NK-92 treated with Interleukin-12 subunit alpha and Interleukin-12 subunit beta, amount 100 ng/mL, for 24 hours (cell line): ENCODE results near the gene MGLL.

Experiments
- DNase-seq: peaks from one replicate; lab custom pipeline; 2025; lab: John Stamatoyannopoulos, UW

The MGLL gene

GRCh38 chr3:127822041-127822681, at the start of gene MGLL:
Gene MGLL, minus strand, starts transcription at chr3:127822515. Its CDS starts 197 bp downstream, at chr3:127822318.
- DNase-seq: no peak

- DNase-seq: no peak
Measured at GRCh38 chr3:127870156-127870555, 47.8 kb upstream of the MGLL start.

- no peak for DNase-seq
Measured at GRCh38 chr3:127867986-127868385, 45.7 kb upstream of the MGLL start.

GRCh38 chr3:127867412-127867811, 45.1 kb upstream of the MGLL start:
- no peak for DNase-seq

GRCh38 chr3:127865941-127866340, 43.6 kb upstream of the MGLL start:
- DNase-seq: peak; percentile 6

GRCh38 chr3:127860211-127860696, 37.9 kb upstream of the MGLL start:
- no peak for DNase-seq

GRCh38 chr3:127859730-127860129, 37.4 kb upstream of the MGLL start:
- DNase-seq: no peak

GRCh38 chr3:127858937-127859336, 36.6 kb upstream of the MGLL start:
- DNase-seq: no peak

- no peak for DNase-seq
Measured at GRCh38 chr3:127858521-127858920, 36.2 kb upstream of the MGLL start.

- no peak for DNase-seq
Measured at GRCh38 chr3:127857333-127857732, 35.0 kb upstream of the MGLL start.

GRCh38 chr3:127856801-127857200, 34.5 kb upstream of the MGLL start:
- DNase-seq: no peak

- no peak for DNase-seq
Measured at GRCh38 chr3:127855246-127855645, 32.9 kb upstream of the MGLL start.

- DNase-seq: no peak
Measured at GRCh38 chr3:127853681-127854080, 31.4 kb upstream of the MGLL start.

GRCh38 chr3:127851899-127852298, 29.6 kb upstream of the MGLL start:
- no peak for DNase-seq

GRCh38 chr3:127849368-127849767, 27.1 kb upstream of the MGLL start:
- no peak for DNase-seq

GRCh38 chr3:127848131-127849129, 26.1 kb upstream of the MGLL start:
- DNase-seq: no peak

- no peak for DNase-seq
Measured at GRCh38 chr3:127847236-127847720, 25.0 kb upstream of the MGLL start.

- DNase-seq: no peak
Measured at GRCh38 chr3:127846576-127846975, 24.3 kb upstream of the MGLL start.

- DNase-seq: no peak
Measured at GRCh38 chr3:127844326-127844942, 22.1 kb upstream of the MGLL start.

- DNase-seq: no peak
Measured at GRCh38 chr3:127840671-127841070, 18.4 kb upstream of the MGLL start.

GRCh38 chr3:127839099-127839498, 16.8 kb upstream of the MGLL start:
- no peak for DNase-seq
